Measurements from ENCODE around the gene TRIOBP.

Gene TRIOBP

GRCh38 chr22:37751449-37752188, 54.8 kb downstream of the TRIOBP start:
- DNase-seq (ENCODE audit: low read depth) = no peak

- peak; percentile 93 for DNase-seq (ENCODE audit: low read depth)
These were observed 55.6 kb downstream of the TRIOBP start for GRCh38 chr22:37752189-37753087.

- DNase-seq (ENCODE audit: low read depth) = no peak
These were observed 56.9 kb downstream of the TRIOBP start for GRCh38 chr22:37753746-37754145.

- DNase-seq (ENCODE audit: low read depth) = no peak
These were observed 60.8 kb downstream of the TRIOBP start for GRCh38 chr22:37757663-37758062.

- DNase-seq (ENCODE audit: low read depth) = no peak
These were observed 61.8 kb downstream of the TRIOBP start for GRCh38 chr22:37758694-37759093.

GRCh38 chr22:37759281-37759680, 62.4 kb downstream of the TRIOBP start:
- no peak for DNase-seq (ENCODE audit: low read depth)

- no peak for DNase-seq (ENCODE audit: low read depth)
These were observed 63.3 kb downstream of the TRIOBP start for GRCh38 chr22:37760152-37760551.

- no peak for DNase-seq (ENCODE audit: low read depth)
These were observed 65.6 kb downstream of the TRIOBP start for GRCh38 chr22:37762389-37762836.

- DNase-seq (ENCODE audit: low read depth) = no peak
These were observed 66.2 kb downstream of the TRIOBP start for GRCh38 chr22:37763012-37763411.

GRCh38 chr22:37763652-37764051, 66.8 kb downstream of the TRIOBP start:
- no peak for DNase-seq (ENCODE audit: low read depth)

- DNase-seq (ENCODE audit: low read depth) = no peak
These were observed 67.8 kb downstream of the TRIOBP start for GRCh38 chr22:37764622-37765021.

GRCh38 chr22:37765498-37765897, 68.7 kb downstream of the TRIOBP start:
- no peak for DNase-seq (ENCODE audit: low read depth)

- DNase-seq (ENCODE audit: low read depth) = no peak
These were observed 69.2 kb downstream of the TRIOBP start for GRCh38 chr22:37765953-37766576.

- DNase-seq (ENCODE audit: low read depth) = no peak
These were observed 71.4 kb downstream of the TRIOBP start for GRCh38 chr22:37768273-37768672.

GRCh38 chr22:37769056-37769455, 72.2 kb downstream of the TRIOBP start:
- no peak for DNase-seq (ENCODE audit: low read depth)

GRCh38 chr22:37771081-37771480, 74.2 kb downstream of the TRIOBP start:
- DNase-seq (ENCODE audit: low read depth) = no peak

GRCh38 chr22:37771702-37772427, 75.0 kb downstream of the TRIOBP start:
- no peak for DNase-seq (ENCODE audit: low read depth)

- no peak for DNase-seq (ENCODE audit: low read depth)
These were observed 77.9 kb downstream of the TRIOBP start for GRCh38 chr22:37774728-37775127.

GRCh38 chr22:37775785-37776638, 79.2 kb downstream of the TRIOBP start:
- DNase-seq (ENCODE audit: low read depth) = peak; percentile 62

GRCh38 chr22:37776639-37777005, 79.8 kb downstream of the TRIOBP start:
- DNase-seq (ENCODE audit: low read depth) = no peak

GRCh38 chr22:37777122-37777687, 80.4 kb downstream of the TRIOBP start:
- DNase-seq (ENCODE audit: low read depth) = peak; percentile 84
